Ovary (tissue), 3 donors: ENCODE measurements around the gene HSD17B1.
A peak's percentile ranks its signal among the peaks of the same experiment; 100 is the strongest.

Experiments used
- CTCF ChIP-seq, 3 donors: fragments of 450-650 bp in 2 of 3; fragments of 200-600 bp in 1 of 3; IDR thresholded peaks; one replicate each; pipeline versions ENCODE4 v1.5.1 to v1.8.0; 2016 to 2022; ENCODE audit warnings: antibody characterized with exemption in 3 of 3, mild to moderate bottlenecking in 1 of 3
- POLR2A ChIP-seq: fragments of 450-650 bp; IDR thresholded peaks from one replicate; pipeline ENCODE4 v1.6.1; 2017; ENCODE audit warnings: antibody characterized with exemption, mild to moderate bottlenecking, moderate library complexity
- donor health status: DM: no; HTN: no; CAD: no.

- TF ChIP-seq POLR2A (no peak), CTCF (IDR thresholded peaks at IDR 0.05) (peak; percentile 6 to 36 (median 14))
These were observed 4.5 kb upstream of the HSD17B1 start for GRCh38 chr17:42548070-42548837.
